CD4-positive, alpha-beta T cell treated with Interleukin-1 beta for 1 hour (primary cell): Measurements from ENCODE around the gene ASB1.

ENCODE experiments used
- DNase-seq, 2 donors: peaks; one replicate each; pipeline ENCODE4 v3.0.0-alpha.2; 2020 to 2022

ASB1 gene

GRCh38 chr2:238473523-238473922 is 46.8 kb downstream of the ASB1 start:
- DNase-seq: no peak

- no peak for DNase-seq
Measured at GRCh38 chr2:238475034-238475433, 48.3 kb downstream of the ASB1 start.

- DNase-seq: no peak
Measured at GRCh38 chr2:238475566-238475965, 48.8 kb downstream of the ASB1 start.

GRCh38 chr2:238476258-238476657 is 49.5 kb downstream of the ASB1 start:
- no peak for DNase-seq

- DNase-seq: no peak
Measured at GRCh38 chr2:238478216-238478615, 51.5 kb downstream of the ASB1 start.

DNA sequence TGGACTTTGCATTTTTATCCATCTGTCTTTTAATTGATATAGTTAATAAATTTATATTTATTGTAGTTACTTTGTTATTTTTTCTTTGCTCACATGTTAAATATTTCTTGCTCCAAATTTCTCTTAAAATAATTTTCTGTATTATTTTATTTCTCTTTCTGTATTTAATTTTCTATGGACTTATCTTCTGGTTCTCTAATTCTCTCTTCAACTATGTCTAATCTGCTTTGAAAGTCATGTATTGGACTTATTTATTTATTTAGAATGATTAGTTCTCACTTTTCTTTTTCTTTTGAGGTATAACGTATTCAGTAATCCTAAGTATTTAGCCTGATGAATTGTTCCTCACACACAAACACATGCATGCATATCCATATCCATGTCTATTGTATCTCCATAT is 53.1 kb downstream of the ASB1 start:
- no peak for DNase-seq

DNA sequence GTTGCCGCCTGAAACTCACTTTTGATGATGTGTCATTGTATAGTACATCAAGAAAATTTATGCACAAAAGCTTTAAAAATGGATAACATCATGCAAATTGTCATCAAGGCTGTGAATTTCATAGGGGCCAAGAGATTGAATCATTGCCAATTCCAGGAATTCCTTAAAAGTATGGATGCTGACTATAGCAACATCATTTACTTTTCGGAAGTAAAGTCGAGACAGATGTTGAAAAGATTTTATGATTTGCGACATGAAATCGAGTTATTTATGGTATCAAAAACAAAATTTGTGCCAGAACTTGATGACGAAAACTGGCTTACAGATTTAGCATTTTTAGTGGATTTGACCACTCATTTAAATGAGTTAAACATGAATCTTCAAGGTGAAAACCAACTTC is 56.3 kb downstream of the ASB1 start:
- DNase-seq: no peak

DNA sequence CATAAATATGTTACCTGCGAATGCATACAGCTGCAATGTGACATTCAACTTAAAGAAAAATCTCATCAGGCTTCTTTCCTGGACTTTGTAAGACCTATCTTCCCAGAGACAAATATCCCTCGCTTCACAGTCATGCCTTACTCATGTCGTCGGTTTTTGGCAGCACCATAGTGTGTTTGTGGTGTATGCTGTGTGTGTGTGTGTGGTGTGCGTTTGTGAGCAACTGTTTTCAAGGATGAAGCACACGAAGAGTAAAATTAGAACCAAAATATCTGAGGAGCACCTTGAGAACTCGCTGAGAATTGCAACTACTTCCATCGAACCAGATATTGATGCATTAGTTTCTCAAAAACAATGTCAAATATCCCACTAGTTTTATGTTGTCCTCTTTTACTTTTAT is 56.9 kb downstream of the ASB1 start:
- no peak for DNase-seq

DNA sequence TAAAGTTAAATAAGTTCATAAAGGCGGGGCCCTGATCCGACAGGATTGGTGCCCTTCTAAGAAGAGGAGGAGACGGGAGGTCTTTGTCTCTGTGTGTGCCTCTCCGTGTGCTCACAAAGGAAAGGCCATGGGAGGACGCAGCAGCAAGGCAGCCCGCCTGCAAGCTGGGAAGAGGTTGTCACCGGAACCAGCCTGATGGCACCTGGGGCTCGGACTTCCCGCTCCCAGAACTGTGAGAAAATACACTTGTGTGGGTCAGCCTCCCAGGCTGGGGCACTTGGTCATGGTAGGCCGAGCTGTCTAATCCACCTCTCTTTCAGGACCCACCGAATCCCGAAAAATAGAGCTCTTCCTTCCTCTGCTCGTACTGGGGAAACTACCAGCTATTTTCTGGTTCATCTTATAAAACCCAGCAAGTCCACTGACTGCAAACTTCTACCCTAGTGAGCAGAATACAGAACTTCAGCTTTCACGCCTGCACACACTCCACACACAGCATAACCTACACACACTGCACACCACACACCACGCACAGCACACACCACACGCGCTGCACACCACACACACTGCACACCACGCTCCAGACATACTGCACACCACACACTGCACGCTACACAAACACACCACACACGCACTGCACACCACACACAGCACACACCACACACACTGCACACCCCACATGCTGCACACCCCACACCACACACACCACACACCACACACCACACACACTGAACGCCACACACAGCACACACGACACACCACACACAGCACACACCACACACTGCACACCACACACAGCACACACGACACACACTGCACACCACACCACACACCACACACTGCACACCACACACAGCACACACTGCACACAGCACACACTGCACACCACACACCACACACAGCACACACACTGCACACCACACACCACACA is 58.1 kb downstream of the ASB1 start:
- no peak for DNase-seq

DNA sequence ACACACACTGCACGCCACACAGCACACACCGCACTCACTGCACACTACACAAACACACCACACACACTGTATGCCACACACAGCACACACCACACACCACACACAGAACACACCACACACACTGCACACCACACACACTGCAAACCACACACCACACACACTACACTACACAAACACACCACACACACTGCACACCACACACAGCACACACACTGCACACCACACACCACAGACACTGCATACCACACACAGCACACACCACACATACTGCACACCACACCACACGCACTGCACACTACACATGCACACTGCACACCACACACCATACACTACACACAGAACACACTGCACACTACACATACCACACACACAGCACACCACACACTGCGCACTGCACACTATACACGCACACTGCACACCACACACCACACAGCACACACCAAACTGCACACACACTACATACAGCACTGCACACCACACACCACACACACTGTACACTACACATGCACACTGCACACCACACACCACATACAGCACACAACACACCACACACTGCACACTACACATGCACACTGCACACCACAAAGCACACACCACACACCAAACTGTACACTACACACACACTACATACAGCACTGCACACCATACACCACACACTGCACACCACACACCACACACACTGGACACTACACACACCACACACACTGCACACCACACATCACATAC is 59.6 kb downstream of the ASB1 start:
- no peak for DNase-seq

DNA sequence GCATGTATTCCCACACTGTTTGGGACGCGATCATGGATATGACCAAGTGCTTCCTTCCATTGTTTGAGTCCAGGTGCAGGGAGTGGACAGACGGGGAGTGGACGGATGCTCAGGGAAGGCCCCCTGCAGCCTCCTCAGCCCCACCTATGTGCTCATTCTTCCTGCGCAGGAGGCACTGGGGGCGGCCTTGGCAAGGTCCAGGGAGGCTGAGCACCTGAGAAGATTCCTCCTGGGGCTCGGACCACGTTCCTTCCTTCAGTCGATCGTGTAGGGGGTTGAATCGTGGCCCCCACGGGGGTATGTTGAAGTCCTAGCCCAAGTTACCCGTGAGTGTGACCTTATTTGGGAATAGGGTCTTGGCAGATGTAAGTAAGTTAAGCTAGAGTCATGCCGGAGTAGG is 60.4 kb downstream of the ASB1 start:
- no peak for DNase-seq

- no peak for DNase-seq
Measured at GRCh38 chr2:238487652-238488346, 61.1 kb downstream of the ASB1 start.

- DNase-seq: no peak
Measured at GRCh38 chr2:238488347-238488826, 61.7 kb downstream of the ASB1 start.

DNA sequence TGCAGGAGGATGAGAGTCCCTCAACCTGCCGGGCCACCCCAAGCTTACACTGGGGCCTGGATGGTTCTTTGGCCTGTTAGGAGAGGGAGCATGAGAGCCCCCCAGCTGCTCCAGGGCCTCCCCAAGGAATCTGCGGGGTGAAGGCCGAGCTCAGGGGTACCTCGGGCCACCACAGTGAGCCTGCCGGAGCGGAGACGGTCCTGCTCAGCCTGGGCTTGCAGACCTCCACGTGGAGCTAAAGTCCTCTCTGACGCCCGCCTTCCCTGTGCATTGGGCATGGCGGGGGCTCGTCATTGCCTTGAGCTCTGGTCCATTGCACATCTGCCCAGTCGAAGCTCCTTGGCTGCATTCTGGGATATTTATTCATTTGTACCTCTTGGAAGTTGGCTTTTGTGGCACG is 62.7 kb downstream of the ASB1 start:
- DNase-seq: no peak

- DNase-seq: no peak
Measured at GRCh38 chr2:238489896-238490295, 63.2 kb downstream of the ASB1 start.

DNA sequence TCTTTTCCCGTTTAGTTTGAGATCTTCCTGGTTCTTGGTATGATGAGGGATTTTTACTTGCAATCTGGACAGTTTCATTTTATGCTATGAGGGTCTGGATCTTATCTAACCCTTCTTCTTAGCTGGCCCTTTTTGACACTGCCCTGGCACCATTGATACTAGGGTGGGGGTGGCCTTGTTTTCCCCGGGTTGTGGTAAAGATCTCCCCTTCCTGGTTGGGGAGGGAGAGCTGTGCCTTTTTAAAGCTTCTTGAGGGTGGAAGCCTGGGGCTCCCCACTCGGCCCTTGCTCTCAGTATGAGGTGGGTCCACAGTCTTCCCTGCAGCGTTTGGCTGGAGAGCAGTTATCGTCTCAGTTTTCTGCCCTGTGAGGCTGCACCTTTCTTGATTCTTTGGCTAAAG is 66.1 kb downstream of the ASB1 start:
- DNase-seq: no peak

- no peak for DNase-seq
Measured at GRCh38 chr2:238493411-238493810, 66.7 kb downstream of the ASB1 start.

GRCh38 chr2:238493880-238494572 is 67.3 kb downstream of the ASB1 start:
- peak in 1 of 2 donors; percentile 9 for DNase-seq

DNA sequence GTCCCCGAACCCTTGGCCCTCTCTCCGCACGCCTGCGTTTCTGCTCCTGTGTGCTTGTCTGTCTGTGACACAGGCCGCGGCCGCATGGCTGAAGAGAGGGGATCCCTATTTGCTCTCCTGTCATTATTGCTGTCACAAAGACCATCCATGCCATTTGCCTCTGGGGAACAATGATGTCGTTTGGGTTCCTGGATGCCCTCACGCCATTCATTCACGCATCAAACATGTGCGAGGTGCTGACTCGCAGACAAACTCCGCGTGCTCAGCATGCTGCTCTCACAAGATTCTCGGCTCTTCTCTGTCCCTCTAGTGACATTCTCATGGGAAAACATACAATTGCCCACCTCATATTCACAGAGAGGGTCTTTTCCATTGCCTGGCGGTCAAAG is 67.8 kb downstream of the ASB1 start:
- no peak for DNase-seq

DNA sequence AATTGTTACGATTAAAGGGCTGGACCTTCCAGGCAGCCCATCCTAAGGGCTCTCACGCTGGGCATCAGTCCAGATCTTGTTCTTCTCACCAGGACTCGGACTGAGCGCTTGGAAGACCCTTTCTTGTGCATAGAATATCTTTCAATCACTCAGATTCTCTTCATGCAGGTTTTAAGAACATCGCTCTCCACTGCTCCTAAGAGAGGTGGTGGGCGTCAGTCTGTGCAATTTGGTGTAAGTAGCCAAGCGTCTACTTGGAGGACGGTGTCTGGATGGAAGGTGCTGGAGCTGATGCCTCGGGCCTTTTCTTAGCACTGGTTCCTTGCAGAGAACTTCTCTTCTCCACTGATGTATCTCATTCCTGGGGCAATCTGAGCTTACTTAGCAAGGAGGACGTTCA is 68.7 kb downstream of the ASB1 start:
- no peak for DNase-seq

GRCh38 chr2:238496756-238497609 is 70.3 kb downstream of the ASB1 start:
- no peak for DNase-seq

DNA sequence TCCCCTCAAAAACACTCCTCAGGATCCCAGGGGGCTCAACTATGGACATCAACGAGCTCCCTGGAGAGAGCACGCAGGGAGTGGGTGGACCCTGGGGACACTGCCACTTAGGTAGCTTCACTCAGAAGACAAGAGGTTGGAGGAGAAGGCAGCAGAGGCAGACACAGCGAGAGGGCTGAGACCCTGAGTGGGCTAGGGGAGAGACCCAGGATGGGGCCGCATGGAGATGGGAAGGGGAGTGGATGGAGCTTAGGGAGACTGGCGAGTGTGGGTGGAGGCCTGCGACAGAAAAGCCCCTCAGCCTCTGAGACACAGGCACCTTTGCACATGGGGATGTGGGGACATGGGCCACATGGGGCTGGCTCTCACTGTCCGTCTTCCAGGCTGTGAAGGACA is 70.9 kb downstream of the ASB1 start:
- no peak for DNase-seq
